ENCODE measurements around the gene ZFYVE28. TPM values are rescaled to one million over a fixed set of nuclear protein-coding genes. Genes with fewer than 3 reads are reported as not detected.

Gene ZFYVE28
- total RNA-seq, 1 experiment from 2014 or later, result 0.82 TPM

DNA sequence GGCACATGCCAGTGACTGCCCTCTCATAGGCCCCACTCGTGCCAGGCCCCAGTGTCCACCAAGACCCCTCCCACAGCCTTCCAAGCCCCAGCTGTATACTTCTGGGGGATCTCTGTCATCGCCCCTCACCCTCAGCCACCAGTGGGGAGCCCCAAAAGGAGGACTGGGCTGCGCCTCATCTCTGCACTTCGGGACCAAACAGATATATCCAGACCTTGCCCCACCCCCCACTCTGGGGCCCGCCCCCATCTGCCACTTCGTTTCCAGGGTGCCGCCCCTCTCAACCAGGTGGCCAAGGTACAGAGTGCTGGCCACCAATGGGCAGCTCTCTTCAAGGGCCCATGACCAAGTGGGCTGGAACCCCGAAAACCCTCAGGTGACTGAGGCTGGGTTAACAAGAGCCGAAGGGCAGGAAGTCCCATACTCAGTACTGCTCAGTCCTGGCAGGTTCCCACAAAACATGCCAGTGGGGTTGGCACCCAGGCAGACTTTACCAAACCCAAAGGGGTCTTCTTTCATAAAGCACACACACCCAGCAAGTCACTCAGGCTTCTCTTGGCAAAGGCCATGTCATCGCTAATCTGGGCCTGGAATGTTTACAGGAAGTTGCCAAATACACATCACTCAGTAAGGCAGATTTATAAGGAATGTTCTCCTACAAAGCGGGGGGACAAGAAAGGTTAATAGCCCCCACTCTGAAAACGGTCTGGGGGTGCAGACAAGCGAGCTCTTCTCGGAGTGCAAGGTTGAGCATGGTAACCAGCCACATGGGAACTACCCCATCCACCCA is 4.4 kb downstream of the ZFYVE28 start:
- CTCF ChIA-PET, result interaction anchor here (1.0 kb wide), 1 partner anchor 24 kb away, joined by 3 read pairs; no protein-coding TSS in a partner anchor
- peaks cover 30% of the 10 kb centered on the region for H3K4me1 ChIP-seq
- BruUV-seq (replicated peaks), result no TSS peak

DNA sequence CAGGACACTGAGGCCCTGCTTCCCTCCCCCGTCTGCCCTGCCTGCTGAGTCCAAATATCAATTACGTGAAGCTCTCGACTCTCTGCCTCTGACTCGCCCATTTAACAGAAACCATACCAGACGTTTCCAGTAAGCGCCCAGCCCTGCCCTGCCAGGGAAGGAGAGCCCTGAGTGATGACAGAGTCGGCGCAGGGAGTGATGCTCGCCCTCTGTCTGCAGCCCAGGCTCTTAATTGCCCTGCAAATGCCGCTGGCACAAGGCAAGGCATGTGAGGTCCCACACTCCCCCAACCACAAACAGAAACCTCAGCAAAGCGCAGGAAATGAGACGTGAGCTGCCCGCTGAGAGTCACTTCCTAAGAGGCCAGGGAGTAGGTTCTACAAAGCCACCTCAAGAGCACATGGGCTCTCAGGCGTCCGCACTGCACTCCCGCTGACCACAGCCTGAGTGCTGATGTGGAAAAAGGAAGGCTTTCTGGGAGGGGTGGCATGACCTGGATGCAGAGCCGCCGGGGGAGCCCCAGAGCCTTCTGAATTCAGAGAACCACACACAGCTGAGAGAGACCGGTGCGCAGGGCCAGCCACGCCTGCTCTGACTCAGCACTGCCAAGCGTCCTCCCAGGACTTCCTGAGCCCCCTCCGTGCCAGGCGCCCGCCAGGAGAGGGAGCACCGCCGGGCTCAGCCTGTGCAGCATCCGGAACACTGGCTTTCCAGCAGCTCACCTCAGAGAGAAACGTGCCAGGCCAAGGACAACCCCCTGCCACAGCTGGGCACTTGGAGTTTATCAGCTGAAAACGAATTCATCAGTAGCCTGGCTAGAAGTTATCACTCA is 5.3 kb downstream of the ZFYVE28 start:
- H3K9me3 ChIP-seq, result no peaks in the 10 kb centered on the region
- H3K4me1 ChIP-seq, result peaks cover 30% of the 10 kb centered on the region
- peaks cover 16% of the 10 kb centered on the region for H3K27me3 Mint-ChIP-seq (ENCODE audit: insufficient read depth, unreplicated experiment)
- intact Hi-C loops (cut with micrococcal nuclease; ENCODE audit: unreplicated experiment), result no loop called here
- CTCF ChIA-PET, result interaction anchor here (1.0 kb wide), 1 partner anchor 25 kb away, joined by 3 read pairs; no protein-coding TSS in a partner anchor
- H3K4me3 ChIP-seq (ENCODE audit: low read depth, low read length), result peak overlapping the region; percentile 22
- H3K4me1 Mint-ChIP-seq (ENCODE audit: low read depth, unreplicated experiment), result peaks cover 7% of the 10 kb centered on the region
- BruUV-seq (replicated peaks), result no TSS peak
- TF ChIP-seq, protein P1, sequence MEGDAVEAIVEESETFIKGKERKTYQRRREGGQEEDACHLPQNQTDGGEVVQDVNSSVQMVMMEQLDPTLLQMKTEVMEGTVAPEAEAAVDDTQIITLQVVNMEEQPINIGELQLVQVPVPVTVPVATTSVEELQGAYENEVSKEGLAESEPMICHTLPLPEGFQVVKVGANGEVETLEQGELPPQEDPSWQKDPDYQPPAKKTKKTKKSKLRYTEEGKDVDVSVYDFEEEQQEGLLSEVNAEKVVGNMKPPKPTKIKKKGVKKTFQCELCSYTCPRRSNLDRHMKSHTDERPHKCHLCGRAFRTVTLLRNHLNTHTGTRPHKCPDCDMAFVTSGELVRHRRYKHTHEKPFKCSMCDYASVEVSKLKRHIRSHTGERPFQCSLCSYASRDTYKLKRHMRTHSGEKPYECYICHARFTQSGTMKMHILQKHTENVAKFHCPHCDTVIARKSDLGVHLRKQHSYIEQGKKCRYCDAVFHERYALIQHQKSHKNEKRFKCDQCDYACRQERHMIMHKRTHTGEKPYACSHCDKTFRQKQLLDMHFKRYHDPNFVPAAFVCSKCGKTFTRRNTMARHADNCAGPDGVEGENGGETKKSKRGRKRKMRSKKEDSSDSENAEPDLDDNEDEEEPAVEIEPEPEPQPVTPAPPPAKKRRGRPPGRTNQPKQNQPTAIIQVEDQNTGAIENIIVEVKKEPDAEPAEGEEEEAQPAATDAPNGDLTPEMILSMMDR (IDR thresholded peaks at IDR 0.05; ENCODE audit: insufficient read depth in 1 of 2, low read depth in 1 of 2, low read length in 1 of 2, severe bottlenecking in 1 of 2, unreplicated experiment in 1 of 2), result peak in 1 of 2 experiments; percentile 43
- peak overlapping the region; percentile 57 for H3K4me3 Mint-ChIP-seq (ENCODE audit: unreplicated experiment)
- no peaks in the 10 kb centered on the region for H3K36me3 ChIP-seq (ENCODE audit: control insufficient read depth, insufficient read depth, low read length)
- peak overlapping the region; percentile 51 for H3K27ac Mint-ChIP-seq (ENCODE audit: unreplicated experiment)
- POLR2A ChIA-PET, result no interaction called here
- H3K36me3 Mint-ChIP-seq (ENCODE audit: insufficient read depth, unreplicated experiment), result no peaks in the 10 kb centered on the region
- H3K27me3 ChIP-seq (replicated peaks; ENCODE audit: control insufficient read depth, insufficient read depth, low read length), result no peaks in the 10 kb centered on the region; the same call in 1 of the 2 replicates
- H3K9me3 Mint-ChIP-seq (ENCODE audit: unreplicated experiment), result no peaks in the 10 kb centered on the region
- peak; percentile 63 to 72 for DNase-seq

More for the DNA sequence above, 4.4 kb downstream of the ZFYVE28 start:
- no peak overlapping the region for H3K27ac Mint-ChIP-seq (ENCODE audit: unreplicated experiment)
- H3K4me3 ChIP-seq (ENCODE audit: low read depth, low read length), result no peak overlapping the region
- H3K4me1 Mint-ChIP-seq (ENCODE audit: low read depth, unreplicated experiment), result peaks cover 7% of the 10 kb centered on the region
- peaks cover 16% of the 10 kb centered on the region for H3K27me3 Mint-ChIP-seq (ENCODE audit: insufficient read depth, unreplicated experiment)
- peak in 1 of 2 experiments; percentile 29 for DNase-seq
- intact Hi-C loops (cut with micrococcal nuclease; ENCODE audit: unreplicated experiment), result no loop called here
- no peaks in the 10 kb centered on the region; the same call in 1 of the 2 replicates for H3K27me3 ChIP-seq (replicated peaks; ENCODE audit: control insufficient read depth, insufficient read depth, low read length)
- no peak overlapping the region for H3K4me3 Mint-ChIP-seq (ENCODE audit: unreplicated experiment)
- no peaks in the 10 kb centered on the region for H3K9me3 ChIP-seq
- no peaks in the 10 kb centered on the region for H3K9me3 Mint-ChIP-seq (ENCODE audit: unreplicated experiment)
- no peaks in the 10 kb centered on the region for H3K36me3 Mint-ChIP-seq (ENCODE audit: insufficient read depth, unreplicated experiment)
- POLR2A ChIA-PET, result no interaction called here
- H3K36me3 ChIP-seq (ENCODE audit: control insufficient read depth, insufficient read depth, low read length), result no peaks in the 10 kb centered on the region
- TF ChIP-seq, protein P1 (IDR thresholded peaks at IDR 0.05; ENCODE audit: insufficient read depth in 1 of 2, low read depth in 1 of 2, low read length in 1 of 2, severe bottlenecking in 1 of 2, unreplicated experiment in 1 of 2), result no peak

DNA sequence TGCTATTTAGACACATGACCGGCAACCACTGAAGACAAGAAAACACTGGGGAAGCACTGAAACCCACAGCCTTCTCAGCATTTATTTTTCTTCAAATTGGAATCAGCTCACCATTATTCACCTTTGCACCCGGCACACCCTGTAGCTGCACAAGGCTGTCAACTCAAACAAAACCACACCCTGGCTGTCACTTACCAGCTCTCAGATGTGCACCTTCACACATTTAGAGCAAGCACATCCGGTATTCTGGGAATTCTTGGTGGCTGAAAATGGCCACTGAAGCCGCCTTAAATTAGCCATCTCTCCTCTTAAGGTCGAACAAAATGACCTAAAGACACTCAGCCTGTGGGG is 5.9 kb downstream of the ZFYVE28 start:
- H3K4me3 Mint-ChIP-seq (ENCODE audit: unreplicated experiment), result peak overlapping the region; percentile 57
- Histone ChIP-seq H3K4me1 (peaks cover 27% of the 10 kb centered on the region), H3K36me3 (ENCODE audit: control insufficient read depth, insufficient read depth, low read length) (no peaks in the 10 kb centered on the region), H3K4me3 (ENCODE audit: low read depth, low read length) (peak overlapping the region; percentile 22), H3K9me3 (no peaks in the 10 kb centered on the region), H3K27me3 (replicated peaks; ENCODE audit: control insufficient read depth, insufficient read depth, low read length) (no peaks in the 10 kb centered on the region; the same call in 1 of the 2 replicates)
- intact Hi-C loops (cut with micrococcal nuclease; ENCODE audit: unreplicated experiment), result no loop called here
- peak; percentile 23 to 66 for DNase-seq
- POLR2A ChIA-PET, result no interaction called here
- no peaks in the 10 kb centered on the region for H3K9me3 Mint-ChIP-seq (ENCODE audit: unreplicated experiment)
- CTCF ChIA-PET, result interaction anchor here (0.7 kb wide), 1 partner anchor 644 kb away, joined by 7 read pairs; no protein-coding TSS in a partner anchor
- peaks cover 7% of the 10 kb centered on the region for H3K4me1 Mint-ChIP-seq (ENCODE audit: low read depth, unreplicated experiment)
- TF ChIP-seq, protein P1 (IDR thresholded peaks at IDR 0.05; ENCODE audit: insufficient read depth in 1 of 2, low read depth in 1 of 2, low read length in 1 of 2, severe bottlenecking in 1 of 2, unreplicated experiment in 1 of 2), result no peak
- BruUV-seq (replicated peaks), result TSS peak; percentile 32
- peak overlapping the region; percentile 51 for H3K27ac Mint-ChIP-seq (ENCODE audit: unreplicated experiment)
- peaks cover 11% of the 10 kb centered on the region for H3K27me3 Mint-ChIP-seq (ENCODE audit: insufficient read depth, unreplicated experiment)
- H3K36me3 Mint-ChIP-seq (ENCODE audit: insufficient read depth, unreplicated experiment), result no peaks in the 10 kb centered on the region

All from Caco-2 (cell line).